Measurements from ENCODE around the gene RIOK3. TPM values are rescaled to one million over a fixed set of nuclear protein-coding genes. Genes with fewer than 3 reads are reported as not detected.

Gene RIOK3
- total RNA-seq, 1 donor from 2014 or later, result 64.1 TPM

DNA sequence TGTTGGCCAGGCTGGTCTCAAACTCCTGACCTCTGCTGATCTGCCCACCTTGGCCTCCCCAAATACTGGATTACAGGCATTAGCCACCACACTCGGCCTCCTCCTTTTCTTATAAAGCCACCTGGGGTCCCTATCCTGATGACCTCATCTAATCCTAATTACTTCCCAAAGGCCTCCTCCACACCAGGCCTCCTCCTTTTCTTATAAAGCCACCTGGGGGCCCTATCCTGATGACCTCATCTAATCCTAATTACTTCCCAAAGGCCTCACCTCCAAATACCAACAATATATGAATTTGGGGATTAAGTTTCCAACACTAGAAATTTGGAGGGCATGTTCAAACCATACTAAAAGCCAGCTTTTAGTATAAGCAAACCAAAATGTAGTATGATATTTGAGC, 40.6 kb downstream of the RIOK3 start:
- no peaks in the 10 kb centered on the region for H3K36me3 ChIP-seq
- intact Hi-C loops (cut with DNase I), result no loop called here

DNA sequence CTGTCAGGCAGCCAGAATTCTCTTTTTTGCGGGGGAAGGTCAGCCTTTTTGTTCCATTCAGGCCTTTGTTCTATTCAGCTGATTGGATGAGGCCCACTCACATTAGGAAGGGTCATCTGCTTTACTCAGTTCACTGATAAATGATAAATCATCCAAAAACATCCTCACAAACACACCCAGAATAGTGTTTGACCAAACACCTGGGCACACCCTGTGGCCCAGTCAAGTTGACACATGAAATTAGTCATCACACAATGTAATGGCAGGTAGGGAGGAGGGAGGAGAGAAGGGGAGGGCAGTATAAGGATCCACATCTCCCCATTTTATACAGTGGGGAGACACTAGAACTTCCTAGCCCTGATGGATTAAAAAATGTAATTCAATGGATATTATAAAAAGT, 41.9 kb downstream of the RIOK3 start:
- Histone ChIP-seq H3K27me3 (ENCODE audit: low read depth) (no peaks in the 10 kb centered on the region), H3K4me3 (no peak overlapping the region), H3K36me3 (no peaks in the 10 kb centered on the region), H3K27ac (no peak overlapping the region), H3K4me1 (peaks cover 8% of the 10 kb centered on the region), H3K9me3 (no peaks in the 10 kb centered on the region)
- intact Hi-C loops (cut with DNase I), result no loop called here
- ATAC-seq (no peak), DNase-seq (no peak)
- TF ChIP-seq, protein P1, sequence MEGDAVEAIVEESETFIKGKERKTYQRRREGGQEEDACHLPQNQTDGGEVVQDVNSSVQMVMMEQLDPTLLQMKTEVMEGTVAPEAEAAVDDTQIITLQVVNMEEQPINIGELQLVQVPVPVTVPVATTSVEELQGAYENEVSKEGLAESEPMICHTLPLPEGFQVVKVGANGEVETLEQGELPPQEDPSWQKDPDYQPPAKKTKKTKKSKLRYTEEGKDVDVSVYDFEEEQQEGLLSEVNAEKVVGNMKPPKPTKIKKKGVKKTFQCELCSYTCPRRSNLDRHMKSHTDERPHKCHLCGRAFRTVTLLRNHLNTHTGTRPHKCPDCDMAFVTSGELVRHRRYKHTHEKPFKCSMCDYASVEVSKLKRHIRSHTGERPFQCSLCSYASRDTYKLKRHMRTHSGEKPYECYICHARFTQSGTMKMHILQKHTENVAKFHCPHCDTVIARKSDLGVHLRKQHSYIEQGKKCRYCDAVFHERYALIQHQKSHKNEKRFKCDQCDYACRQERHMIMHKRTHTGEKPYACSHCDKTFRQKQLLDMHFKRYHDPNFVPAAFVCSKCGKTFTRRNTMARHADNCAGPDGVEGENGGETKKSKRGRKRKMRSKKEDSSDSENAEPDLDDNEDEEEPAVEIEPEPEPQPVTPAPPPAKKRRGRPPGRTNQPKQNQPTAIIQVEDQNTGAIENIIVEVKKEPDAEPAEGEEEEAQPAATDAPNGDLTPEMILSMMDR (IDR thresholded peaks at IDR 0.05), result no peak

More for the DNA sequence above, 40.6 kb downstream of the RIOK3 start:
- H3K27me3 ChIP-seq (ENCODE audit: low read depth), result no peaks in the 10 kb centered on the region
- ATAC-seq (no peak), DNase-seq (no peak)
- no peak overlapping the region for H3K4me3 ChIP-seq
- TF ChIP-seq, protein P1 (IDR thresholded peaks at IDR 0.05), result no peak
- H3K9me3 ChIP-seq, result no peaks in the 10 kb centered on the region
- no peak overlapping the region for H3K27ac ChIP-seq
- no peaks in the 10 kb centered on the region for H3K4me1 ChIP-seq

- TF ChIP-seq, protein P1 (IDR thresholded peaks at IDR 0.05), result no peak
- DNase-seq, result no peak
- ATAC-seq, result peak; percentile 52 to 72
Measured at GRCh38 chr18:23495723-23496440, 42.8 kb downstream of the RIOK3 start.

GRCh38 chr18:23498117-23498516, 45.0 kb downstream of the RIOK3 start:
- TF ChIP-seq, protein P1 (IDR thresholded peaks at IDR 0.05), result no peak
- no peaks in the 10 kb centered on the region for H3K36me3 ChIP-seq
- ATAC-seq (no peak), DNase-seq (no peak)
- no peaks in the 10 kb centered on the region for H3K9me3 ChIP-seq
- H3K4me3 ChIP-seq, result no peak overlapping the region
- intact Hi-C loops (cut with DNase I), result no loop called here
- H3K27me3 ChIP-seq (ENCODE audit: low read depth), result no peaks in the 10 kb centered on the region
- no peak overlapping the region for H3K27ac ChIP-seq
- H3K4me1 ChIP-seq, result peaks cover 15% of the 10 kb centered on the region

More at GRCh38 chr18:23495723-23496440, 42.8 kb downstream of the RIOK3 start:
- Histone ChIP-seq H3K36me3 (no peaks in the 10 kb centered on the region), H3K27me3 (ENCODE audit: low read depth) (no peaks in the 10 kb centered on the region), H3K27ac (no peak overlapping the region), H3K9me3 (no peaks in the 10 kb centered on the region), H3K4me1 (peaks cover 8% of the 10 kb centered on the region), H3K4me3 (no peak overlapping the region)
- intact Hi-C loops (cut with DNase I), result no loop called here

DNA sequence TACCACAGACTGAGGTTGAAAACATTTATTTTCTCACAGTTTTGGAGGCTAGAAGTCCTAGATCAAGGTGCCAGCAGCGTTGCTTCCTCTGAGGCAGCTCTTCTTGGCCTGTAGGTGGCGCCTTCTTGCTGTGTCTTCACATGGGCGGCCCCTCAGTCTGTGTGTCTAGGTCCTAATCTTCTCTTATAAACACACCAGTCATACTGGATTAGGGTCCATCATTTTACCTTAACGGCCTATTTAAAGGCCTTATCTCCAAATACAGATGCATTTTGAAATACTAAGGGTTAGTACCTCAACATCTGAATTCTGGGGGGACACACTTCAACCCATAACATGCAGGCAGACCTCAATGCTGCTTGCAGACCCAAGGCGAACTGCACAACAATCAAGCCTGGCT, 45.8 kb downstream of the RIOK3 start:
- Histone ChIP-seq H3K4me1 (peaks cover 15% of the 10 kb centered on the region), H3K36me3 (no peaks in the 10 kb centered on the region), H3K9me3 (no peaks in the 10 kb centered on the region), H3K27ac (no peak overlapping the region), H3K4me3 (no peak overlapping the region), H3K27me3 (ENCODE audit: low read depth) (no peaks in the 10 kb centered on the region)
- ATAC-seq (peak; percentile 48 to 57), DNase-seq (peak; percentile 78)
- TF ChIP-seq, protein P1 (IDR thresholded peaks at IDR 0.05), result peak; percentile 87
- intact Hi-C loops (cut with DNase I), result no loop called here

Data from lower lobe of right lung (tissue), 2 donors.